Left renal cortex interstitium (tissue), 4 donors: ENCODE results near the gene MRPS33. TPM values are rescaled to one million over a fixed set of nuclear protein-coding genes. Genes with fewer than 3 reads are reported as not detected.
"Not testable (repeated sequence)": the region's sequence is repeated elsewhere in the genome, so short reads cannot be mapped to it uniquely, and the experiment has no call there.

Source experiments
- DNase-seq, 4 donors: peaks; one replicate each; pipeline ENCODE4 v3.0.0-alpha.2; 2013; ENCODE audit warnings: low read depth in 4 of 4, low spot score in 2 of 4, missing footprints in 1 of 4
- polyA plus RNA-seq, 4 donors: library from polyadenylated mRNA; unstranded; fragments of 120-200 nt; gene quantifications; one replicate each; pipeline ENCODE4 v1.2.1, GENCODE V29; 2013; ENCODE audit not compliant: insufficient read length in 4 of 4

MRPS33 gene
- polyA plus RNA-seq, 4 donors: 67.0 to 101 (median 81.8) TPM

DNA sequence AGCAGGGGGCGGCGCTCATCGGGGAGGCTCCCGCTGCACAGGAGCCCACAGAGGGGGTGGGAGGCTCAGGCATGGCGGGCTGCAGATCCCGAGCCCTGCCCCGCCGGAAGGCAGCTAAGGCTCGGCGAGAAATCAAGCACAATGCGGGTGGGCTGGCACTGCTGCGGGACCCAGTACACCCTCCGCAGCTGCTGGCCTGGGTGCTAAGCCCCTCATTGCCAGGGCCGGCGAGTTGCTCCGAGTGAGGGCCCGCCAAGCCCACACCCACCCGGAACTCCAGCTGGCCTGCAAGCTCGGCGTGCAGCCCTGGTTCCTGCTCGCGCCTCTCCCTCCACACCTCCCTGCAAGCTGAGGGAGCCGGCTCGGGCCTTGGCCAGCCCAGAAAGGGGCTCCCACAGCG lies 57.8 kb downstream of the MRPS33 start:
- not testable (repeated sequence) for DNase-seq

Other genes with a start within 250 kb of the MRPS33 start
- gene BRAF, start 90.0 kb downstream of the MRPS33 start, polyA plus RNA-seq: 10 to 100 TPM; 19.3 to 33.7 (median 25.2) TPM
- under 1 TPM; 0.26 to 0.55 (median 0.34) TPM for gene TMEM178B, start 59.1 kb upstream of the MRPS33 start, polyA plus RNA-seq